B cell (primary cell): ENCODE data around the gene B3GNT7.

Experiments
- CTCF ChIP-seq: fragments of 200-600 bp; IDR thresholded peaks from one replicate; pipeline ENCODE4 v1.8.0; 2022; ENCODE audit warnings: antibody characterized with exemption, mild to moderate bottlenecking
- EZH2 ChIP-seq: IDR thresholded peaks from 2 replicates; pipeline ENCODE4 v1.6.1; 2012; ENCODE audit warnings: borderline replicate concordance, low read depth, mild to moderate bottlenecking, moderate library complexity, low read length; ENCODE audit not compliant: insufficient read depth, poor library complexity, severe bottlenecking

- TF ChIP-seq CTCF (no peak), EZH2 (no peak)
Observed at GRCh38 chr2:231423176-231423575, 27.7 kb downstream of the B3GNT7 start.
